ENCODE results near the gene NTMT1. TPM values are rescaled to one million over a fixed set of nuclear protein-coding genes. Genes with fewer than 3 reads are reported as not detected.

NTMT1 gene
- total RNA-seq, 1 experiment from 2014 or later: 87.1 TPM

- no peak for TF ChIP-seq CTCF (conservative IDR thresholded peaks at IDR 0.05; ENCODE audit: low read depth, low read length)
- no peak for TF ChIP-seq EZH2 (IDR thresholded peaks at IDR 0.05; ENCODE audit: borderline replicate concordance, low read depth, low read length, poor library complexity, severe bottlenecking)
- intact Hi-C loops (cut with micrococcal nuclease; ENCODE audit: unreplicated experiment): no loop called here
- POLR2A ChIA-PET (ENCODE audit: low non-redundant PET): no interaction called here
- Histone ChIP-seq H3K27ac (ENCODE audit: low read depth, low read length, poor library complexity, severe bottlenecking) (no peak overlapping the region), H3K27me3 (replicated peaks; ENCODE audit: insufficient read depth, low read depth, low read length, poor library complexity) (no peaks in the 10 kb centered on the region), H3K9me3 (ENCODE audit: low read depth, low read length, poor library complexity, severe bottlenecking) (no peaks in the 10 kb centered on the region), H3K36me3 (ENCODE audit: insufficient read depth, low read length, poor library complexity, severe bottlenecking) (no peaks in the 10 kb centered on the region), H3K4me3 (ENCODE audit: low read depth, low read length, poor library complexity, severe bottlenecking) (no peak overlapping the region), H3K4me1 (ENCODE audit: insufficient read depth, low read length, poor library complexity, severe bottlenecking) (peaks cover 17% of the 10 kb centered on the region)
- no TSS peak for BruUV-seq (replicated peaks)
- CTCF ChIA-PET: no interaction called here
- DNase-seq (ENCODE audit: low spot score): no peak
Observed at GRCh38 chr9:129586245-129586644, 39.7 kb upstream of the NTMT1 start.

- no peak for DNase-seq (ENCODE audit: low spot score)
- POLR2A ChIA-PET (ENCODE audit: low non-redundant PET): no interaction called here
- Histone ChIP-seq H3K27ac (ENCODE audit: low read depth, low read length, poor library complexity, severe bottlenecking) (no peak overlapping the region), H3K36me3 (ENCODE audit: insufficient read depth, low read length, poor library complexity, severe bottlenecking) (no peaks in the 10 kb centered on the region), H3K4me3 (ENCODE audit: low read depth, low read length, poor library complexity, severe bottlenecking) (no peak overlapping the region), H3K9me3 (ENCODE audit: low read depth, low read length, poor library complexity, severe bottlenecking) (no peaks in the 10 kb centered on the region), H3K27me3 (replicated peaks; ENCODE audit: insufficient read depth, low read depth, low read length, poor library complexity) (no peaks in the 10 kb centered on the region), H3K4me1 (ENCODE audit: insufficient read depth, low read length, poor library complexity, severe bottlenecking) (peaks cover 17% of the 10 kb centered on the region)
- CTCF ChIA-PET: no interaction called here
- intact Hi-C loops (cut with micrococcal nuclease; ENCODE audit: unreplicated experiment): no loop called here
- TF ChIP-seq EZH2 (IDR thresholded peaks at IDR 0.05; ENCODE audit: borderline replicate concordance, low read depth, low read length, poor library complexity, severe bottlenecking) (no peak), CTCF (conservative IDR thresholded peaks at IDR 0.05; ENCODE audit: low read depth, low read length) (no peak)
- no TSS peak for BruUV-seq (replicated peaks)
Observed at GRCh38 chr9:129586685-129587084, 39.3 kb upstream of the NTMT1 start.

- no TSS peak for BruUV-seq (replicated peaks)
- CTCF ChIA-PET: no interaction called here
- H3K27me3 ChIP-seq (replicated peaks; ENCODE audit: insufficient read depth, low read depth, low read length, poor library complexity): no peaks in the 10 kb centered on the region
- TF ChIP-seq EZH2 (IDR thresholded peaks at IDR 0.05; ENCODE audit: borderline replicate concordance, low read depth, low read length, poor library complexity, severe bottlenecking): no peak
- no peak for TF ChIP-seq CTCF (conservative IDR thresholded peaks at IDR 0.05; ENCODE audit: low read depth, low read length)
- no peak overlapping the region for H3K27ac ChIP-seq (ENCODE audit: low read depth, low read length, poor library complexity, severe bottlenecking)
- H3K4me3 ChIP-seq (ENCODE audit: low read depth, low read length, poor library complexity, severe bottlenecking): no peak overlapping the region
- H3K36me3 ChIP-seq (ENCODE audit: insufficient read depth, low read length, poor library complexity, severe bottlenecking): no peaks in the 10 kb centered on the region
- no peak for DNase-seq (ENCODE audit: low spot score)
- intact Hi-C loops (cut with micrococcal nuclease; ENCODE audit: unreplicated experiment): no loop called here
- H3K4me1 ChIP-seq (ENCODE audit: insufficient read depth, low read length, poor library complexity, severe bottlenecking): peaks cover 17% of the 10 kb centered on the region
- H3K9me3 ChIP-seq (ENCODE audit: low read depth, low read length, poor library complexity, severe bottlenecking): no peaks in the 10 kb centered on the region
- POLR2A ChIA-PET (ENCODE audit: low non-redundant PET): no interaction called here
Observed at GRCh38 chr9:129587487-129588262, 38.3 kb upstream of the NTMT1 start.
